ENCODE results near the gene TSEN54. TPM values are rescaled to one million over a fixed set of nuclear protein-coding genes. Genes with fewer than 3 reads are reported as not detected.

TSEN54 gene
- total RNA-seq, 1 experiment from 2014 or later: 74.5 TPM

GRCh38 chr17:75489511-75489955 lies 26.8 kb upstream of the TSEN54 start:
- no peak for TF ChIP-seq CTCF (IDR thresholded peaks at IDR 0.05; ENCODE audit: insufficient read depth in 1 of 2, low read depth in 1 of 2, low read length in 1 of 2, severe bottlenecking in 1 of 2, unreplicated experiment in 1 of 2)
- H3K36me3 Mint-ChIP-seq (ENCODE audit: insufficient read depth, unreplicated experiment): peaks cover 10% of the 10 kb centered on the region
- CTCF ChIA-PET: no interaction called here
- Histone ChIP-seq H3K9me3 (no peaks in the 10 kb centered on the region), H3K36me3 (ENCODE audit: control insufficient read depth, insufficient read depth, low read length) (peaks cover 2% of the 10 kb centered on the region), H3K4me3 (ENCODE audit: low read depth, low read length) (no peak overlapping the region), H3K27me3 (replicated peaks; ENCODE audit: control insufficient read depth, insufficient read depth, low read length) (no peaks in the 10 kb centered on the region), H3K4me1 (no peaks in the 10 kb centered on the region)
- POLR2A ChIA-PET: no interaction called here
- no peaks in the 10 kb centered on the region for H3K27me3 Mint-ChIP-seq (ENCODE audit: insufficient read depth, unreplicated experiment)
- intact Hi-C loops (cut with micrococcal nuclease; ENCODE audit: unreplicated experiment): no loop called here
- H3K27ac Mint-ChIP-seq (ENCODE audit: unreplicated experiment): no peak overlapping the region
- peaks cover 7% of the 10 kb centered on the region for H3K4me1 Mint-ChIP-seq (ENCODE audit: low read depth, unreplicated experiment)
- no peak for DNase-seq
- no peak overlapping the region for H3K4me3 Mint-ChIP-seq (ENCODE audit: unreplicated experiment)
- no TSS peak for BruUV-seq (replicated peaks)
- H3K9me3 Mint-ChIP-seq (ENCODE audit: unreplicated experiment): no peaks in the 10 kb centered on the region

GRCh38 chr17:75490173-75490743 lies 26.1 kb upstream of the TSEN54 start:
- peaks cover 2% of the 10 kb centered on the region for H3K36me3 ChIP-seq (ENCODE audit: control insufficient read depth, insufficient read depth, low read length)
- no peak overlapping the region for H3K27ac Mint-ChIP-seq (ENCODE audit: unreplicated experiment)
- no TSS peak for BruUV-seq (replicated peaks)
- no peak overlapping the region for H3K4me3 Mint-ChIP-seq (ENCODE audit: unreplicated experiment)
- no peaks in the 10 kb centered on the region for H3K27me3 Mint-ChIP-seq (ENCODE audit: insufficient read depth, unreplicated experiment)
- H3K9me3 ChIP-seq: no peaks in the 10 kb centered on the region
- ChIA-PET CTCF (no interaction called here), POLR2A (no interaction called here)
- TF ChIP-seq CTCF (IDR thresholded peaks at IDR 0.05; ENCODE audit: insufficient read depth in 1 of 2, low read depth in 1 of 2, low read length in 1 of 2, severe bottlenecking in 1 of 2, unreplicated experiment in 1 of 2): no peak
- H3K4me1 Mint-ChIP-seq (ENCODE audit: low read depth, unreplicated experiment): peaks cover 7% of the 10 kb centered on the region
- H3K4me3 ChIP-seq (ENCODE audit: low read depth, low read length): no peak overlapping the region
- H3K9me3 Mint-ChIP-seq (ENCODE audit: unreplicated experiment): no peaks in the 10 kb centered on the region
- H3K36me3 Mint-ChIP-seq (ENCODE audit: insufficient read depth, unreplicated experiment): peaks cover 11% of the 10 kb centered on the region
- DNase-seq: no peak
- H3K4me1 ChIP-seq: no peaks in the 10 kb centered on the region
- no peaks in the 10 kb centered on the region for H3K27me3 ChIP-seq (replicated peaks; ENCODE audit: control insufficient read depth, insufficient read depth, low read length)
- intact Hi-C loops (cut with micrococcal nuclease; ENCODE audit: unreplicated experiment): no loop called here

GRCh38 chr17:75490953-75491649 lies 25.2 kb upstream of the TSEN54 start:
- POLR2A ChIA-PET: no interaction called here
- intact Hi-C loops (cut with micrococcal nuclease; ENCODE audit: unreplicated experiment): no loop called here

More at GRCh38 chr17:75490953-75491649, 25.2 kb upstream of the TSEN54 start:
- H3K4me3 Mint-ChIP-seq (ENCODE audit: unreplicated experiment): no peak overlapping the region
- no peak for TF ChIP-seq CTCF (IDR thresholded peaks at IDR 0.05; ENCODE audit: insufficient read depth in 1 of 2, low read depth in 1 of 2, low read length in 1 of 2, severe bottlenecking in 1 of 2, unreplicated experiment in 1 of 2)
- H3K36me3 Mint-ChIP-seq (ENCODE audit: insufficient read depth, unreplicated experiment): peaks cover 19% of the 10 kb centered on the region
- H3K9me3 Mint-ChIP-seq (ENCODE audit: unreplicated experiment): no peaks in the 10 kb centered on the region
- Histone ChIP-seq H3K4me1 (no peaks in the 10 kb centered on the region), H3K27me3 (replicated peaks; ENCODE audit: control insufficient read depth, insufficient read depth, low read length) (no peaks in the 10 kb centered on the region), H3K9me3 (no peaks in the 10 kb centered on the region), H3K36me3 (ENCODE audit: control insufficient read depth, insufficient read depth, low read length) (peaks cover 2% of the 10 kb centered on the region), H3K4me3 (ENCODE audit: low read depth, low read length) (no peak overlapping the region)
- no TSS peak for BruUV-seq (replicated peaks)
- CTCF ChIA-PET: no interaction called here
- H3K4me1 Mint-ChIP-seq (ENCODE audit: low read depth, unreplicated experiment): peaks cover 7% of the 10 kb centered on the region
- H3K27me3 Mint-ChIP-seq (ENCODE audit: insufficient read depth, unreplicated experiment): no peaks in the 10 kb centered on the region
- DNase-seq: no peak
- no peak overlapping the region for H3K27ac Mint-ChIP-seq (ENCODE audit: unreplicated experiment)

Measured in Caco-2 (cell line).